GM18519 (cell line): ENCODE measurements around the gene SPOCK1.

ENCODE experiments used
- ATAC-seq: cut with Tn5 transposase; IDR thresholded peaks from one replicate; pipeline ENCODE4 v1.9.1; 2021; ENCODE audit warnings: mild to moderate bottlenecking, moderate library complexity; ENCODE audit not compliant: unreplicated experiment, low FRiP score

SPOCK1 gene

DNA sequence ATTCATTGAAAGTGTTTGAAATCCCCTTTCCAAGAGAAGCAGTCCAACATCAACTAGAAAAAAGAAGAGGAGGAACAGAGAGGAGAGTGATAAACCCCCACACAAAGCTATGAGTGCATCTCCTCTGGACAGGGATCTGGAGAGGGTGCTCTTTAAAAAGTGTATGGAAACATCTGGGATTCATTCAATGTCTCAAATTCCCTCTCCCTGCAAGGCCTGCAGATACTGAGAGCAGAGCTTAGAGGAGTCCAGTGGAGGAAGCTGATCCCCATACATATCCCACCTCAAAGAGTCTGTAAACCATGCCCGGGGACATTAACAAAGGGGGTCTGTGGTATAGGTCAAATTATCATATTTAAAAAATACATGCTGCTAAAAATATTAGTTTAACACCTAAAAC lies 2.2 kb downstream of the SPOCK1 start:
- ATAC-seq, result no peak

- no peak for ATAC-seq
Measured at GRCh38 chr5:137492331-137492730, 6.8 kb downstream of the SPOCK1 start.

- no peak for ATAC-seq
Measured at GRCh38 chr5:137491121-137491520, 8.0 kb downstream of the SPOCK1 start.

GRCh38 chr5:137490591-137490990 lies 8.5 kb downstream of the SPOCK1 start:
- ATAC-seq, result no peak

DNA sequence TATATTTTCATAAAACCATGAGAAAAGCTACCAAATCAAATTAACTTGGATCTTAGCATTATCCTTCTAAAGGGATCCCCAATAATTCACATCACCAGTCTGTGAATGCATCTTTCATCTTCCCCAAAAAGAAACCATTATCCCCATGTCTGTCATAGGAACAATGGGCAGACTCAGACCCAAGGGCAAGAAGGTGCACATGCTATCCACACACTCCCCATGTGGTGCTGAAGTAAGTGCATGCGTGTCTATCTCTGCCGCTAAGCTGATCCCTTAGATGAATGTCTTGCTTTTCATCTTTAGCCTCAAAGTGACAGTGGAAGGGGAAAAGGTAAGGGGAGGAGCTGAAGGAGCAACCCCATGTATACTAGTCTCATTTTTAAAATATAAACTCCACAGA lies 10.2 kb downstream of the SPOCK1 start:
- ATAC-seq, result no peak

- ATAC-seq, result no peak
Measured at GRCh38 chr5:137488516-137488915, 10.6 kb downstream of the SPOCK1 start.

GRCh38 chr5:137487600-137487999 lies 11.5 kb downstream of the SPOCK1 start:
- no peak for ATAC-seq

DNA sequence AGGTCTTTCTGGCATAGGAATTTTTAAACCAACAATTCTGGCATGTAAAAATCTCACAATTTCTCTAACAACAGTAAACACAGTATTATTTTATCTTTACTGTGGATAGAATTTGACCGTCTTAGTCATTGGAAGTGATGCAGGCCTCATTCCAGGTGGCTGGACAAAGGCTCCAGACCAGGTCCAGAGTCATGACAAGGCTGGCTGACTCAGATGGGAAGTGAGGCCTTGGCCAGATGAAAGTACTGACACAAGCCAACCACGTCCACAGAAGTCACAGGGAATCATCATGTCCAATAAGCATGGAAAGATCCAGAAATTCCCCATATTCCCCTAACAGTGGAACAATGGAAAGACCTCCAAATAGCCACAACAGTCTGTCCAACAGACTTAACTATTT lies 12.4 kb downstream of the SPOCK1 start:
- ATAC-seq, result no peak

GRCh38 chr5:137481596-137481995 lies 17.5 kb downstream of the SPOCK1 start:
- no peak for ATAC-seq

GRCh38 chr5:137478043-137478442 lies 21.1 kb downstream of the SPOCK1 start:
- ATAC-seq, result no peak

DNA sequence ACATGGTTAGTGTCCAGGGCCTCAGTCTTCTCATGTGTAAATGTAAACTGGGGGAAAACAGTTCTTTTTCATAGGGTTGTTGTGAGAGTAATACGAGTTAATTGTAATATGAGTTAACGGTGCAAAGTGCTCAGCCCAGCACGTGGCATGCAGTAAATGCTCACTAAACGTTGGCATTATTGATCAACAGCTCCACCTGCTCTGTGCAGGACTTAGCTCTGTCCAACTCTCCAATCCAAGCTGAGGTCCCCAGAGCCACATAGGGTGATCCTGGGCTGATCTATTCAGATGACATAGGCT lies 28.3 kb downstream of the SPOCK1 start:
- no peak for ATAC-seq

GRCh38 chr5:137470111-137470920 lies 28.8 kb downstream of the SPOCK1 start:
- no peak for ATAC-seq

DNA sequence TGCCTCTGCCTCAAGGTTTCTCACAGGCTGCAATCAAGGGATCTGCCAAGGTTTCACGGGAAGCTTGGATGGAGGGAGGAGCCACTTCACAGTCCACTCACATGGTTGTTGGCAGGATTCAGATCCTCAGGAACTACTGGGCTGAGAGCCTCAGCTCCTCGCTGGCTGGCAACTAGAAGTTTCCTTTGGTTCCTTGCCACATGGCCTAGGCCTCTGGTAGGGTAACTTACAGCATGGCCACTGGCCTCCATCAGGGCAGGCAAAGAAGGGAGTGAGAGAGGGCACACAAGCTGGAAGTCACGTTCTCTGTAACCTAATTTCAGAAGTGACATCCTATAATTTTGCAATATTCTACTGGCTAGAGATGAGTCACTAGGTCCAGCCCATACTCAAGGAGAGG lies 32.2 kb downstream of the SPOCK1 start:
- ATAC-seq, result no peak

GRCh38 chr5:137465930-137466329 lies 33.2 kb downstream of the SPOCK1 start:
- ATAC-seq, result no peak

- ATAC-seq, result no peak
Measured at GRCh38 chr5:137462816-137463520, 36.2 kb downstream of the SPOCK1 start.

DNA sequence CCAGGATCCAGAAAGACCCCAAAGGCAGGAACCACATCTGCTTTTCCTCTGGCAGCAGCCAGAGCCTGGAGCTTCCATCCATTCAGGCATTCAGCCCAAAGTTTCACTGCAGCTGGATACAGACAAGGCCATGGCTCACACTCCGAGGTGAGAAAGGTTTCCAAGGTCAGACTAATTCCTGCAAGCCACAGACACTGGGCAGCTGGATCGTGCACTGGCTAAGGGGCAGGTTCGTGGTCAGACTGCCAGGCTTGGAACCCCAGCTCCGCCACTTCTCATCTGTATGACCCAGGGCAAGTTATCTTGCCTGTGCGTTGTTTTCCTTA lies 36.9 kb downstream of the SPOCK1 start:
- ATAC-seq, result no peak

DNA sequence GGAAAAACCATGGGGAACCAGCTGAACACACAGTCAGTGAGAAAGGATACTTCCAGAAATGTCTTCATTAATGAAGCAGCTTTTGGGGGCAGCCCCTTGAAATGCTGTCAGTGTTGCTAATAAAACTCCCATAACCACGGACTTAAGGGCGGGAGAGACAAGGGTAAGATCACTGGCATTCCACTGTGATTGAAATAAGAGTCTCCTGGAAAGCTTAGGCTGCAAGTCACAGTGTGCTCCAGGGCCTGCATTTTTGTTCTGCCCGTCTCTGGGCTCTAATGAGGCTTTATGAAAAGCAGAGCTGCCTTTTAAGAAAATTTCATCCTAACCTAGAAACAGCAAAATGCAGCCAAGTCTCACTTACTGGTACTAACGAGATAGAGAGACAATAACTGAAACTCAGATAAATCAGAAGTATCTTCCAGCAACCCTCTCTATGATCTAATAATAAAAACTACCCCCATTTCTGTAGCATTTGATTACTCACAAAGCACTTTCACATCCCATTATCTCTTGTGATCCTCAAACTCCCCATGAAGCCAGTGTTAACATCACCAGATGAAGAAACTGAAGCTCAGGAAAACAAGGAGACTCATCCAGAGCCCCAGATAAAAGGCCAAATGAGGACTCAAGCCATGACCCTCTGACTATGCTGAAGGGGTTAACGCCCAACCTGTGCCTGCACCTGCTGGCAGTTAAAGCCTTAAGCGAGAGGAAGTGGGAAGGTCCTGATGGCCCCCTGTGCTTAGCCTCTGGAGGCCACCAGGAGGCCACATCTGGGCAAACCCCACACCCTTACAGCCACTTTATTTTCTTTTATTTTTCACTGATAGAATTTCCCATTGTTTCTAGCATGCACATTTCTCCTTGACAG lies 37.5 kb downstream of the SPOCK1 start:
- ATAC-seq, result no peak

DNA sequence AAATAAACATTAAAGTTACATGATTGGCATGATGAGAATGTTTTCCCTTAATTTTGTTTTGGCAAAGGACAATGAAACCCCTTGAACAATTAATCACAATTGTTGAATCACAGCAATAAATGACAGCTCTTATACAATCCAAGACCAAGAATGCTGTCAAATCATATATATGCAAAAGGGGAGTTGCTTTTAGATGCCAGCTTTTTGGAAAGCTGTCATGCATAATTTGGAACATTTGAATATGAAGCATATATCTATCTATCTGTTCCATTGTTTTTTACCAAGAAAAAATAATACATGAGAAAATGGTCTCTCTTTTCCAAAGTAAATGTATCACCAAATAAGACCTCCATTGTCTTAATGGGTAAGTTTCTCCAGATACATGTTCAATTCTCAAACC lies 44.5 kb downstream of the SPOCK1 start:
- no peak for ATAC-seq

- ATAC-seq, result no peak
Measured at GRCh38 chr5:137453483-137454080, 45.5 kb downstream of the SPOCK1 start.

GRCh38 chr5:137450759-137451158 lies 48.4 kb downstream of the SPOCK1 start:
- no peak for ATAC-seq

- no peak for ATAC-seq
Measured at GRCh38 chr5:137448868-137449267, 50.3 kb downstream of the SPOCK1 start.
